Measurements from ENCODE around the gene PCNX1.
A peak's percentile ranks its signal among the peaks of the same experiment; 100 is the strongest.

Gene PCNX1

DNA sequence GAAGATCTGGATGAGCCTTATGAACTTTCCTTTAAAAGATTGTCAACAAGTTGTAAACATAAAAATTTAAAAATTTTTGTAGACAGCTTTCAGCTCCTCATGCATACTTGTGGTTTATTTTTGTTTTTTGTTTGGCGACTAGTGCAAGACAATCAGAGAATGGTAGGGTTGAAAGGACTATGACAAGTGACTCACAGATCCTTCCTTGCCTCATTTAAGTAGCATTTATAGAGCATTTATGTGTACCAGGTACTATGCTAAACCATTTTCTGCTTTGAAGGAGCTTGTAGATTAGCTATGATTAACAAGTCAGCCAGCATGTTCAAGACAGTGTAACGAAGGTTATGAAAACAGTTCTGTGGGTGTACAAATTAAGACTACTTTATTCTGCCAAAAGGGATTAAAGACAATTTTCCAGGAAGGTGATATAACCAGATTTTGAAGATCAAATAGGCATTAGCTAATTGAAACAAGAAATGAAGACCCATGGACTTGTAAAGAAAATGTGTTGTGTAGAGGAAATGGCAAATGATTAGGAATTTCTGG is 122.0 kb downstream of the PCNX1 start:
- Mint-ChIP-seq H3K36me3 (ENCODE audit: low read depth) (peaks cover 46% of the 10 kb centered on the region), H3K27me3 (ENCODE audit: low read depth, poor library complexity) (no peaks in the 10 kb centered on the region), H3K4me3 (no peak overlapping the region), H3K4me1 (no peaks in the 10 kb centered on the region), H3K27ac (no peak overlapping the region), H3K9me3 (no peaks in the 10 kb centered on the region)
- TF ChIP-seq CTCF (IDR thresholded peaks at IDR 0.05), result no peak
- DNase-seq, result no peak

DNA sequence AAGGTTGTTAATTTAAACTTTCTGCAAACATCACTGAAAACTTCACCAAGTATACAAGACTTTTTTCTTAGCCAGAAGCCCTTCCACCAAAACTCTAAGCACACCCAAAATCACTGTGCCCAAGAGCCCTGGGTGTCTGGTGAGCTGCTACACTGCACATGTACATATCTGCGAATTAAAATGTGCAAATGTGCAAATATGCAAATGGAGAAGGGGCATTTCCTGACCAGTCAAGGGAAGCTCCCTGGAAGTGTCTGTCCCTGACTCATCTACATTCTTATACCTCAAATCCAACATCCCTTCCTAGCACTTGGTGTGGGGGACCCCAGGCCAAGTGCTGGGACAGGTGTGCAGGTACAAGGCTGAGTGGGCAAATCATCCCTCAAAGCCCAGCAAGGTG is 123.7 kb downstream of the PCNX1 start:
- no peak overlapping the region for H3K4me3 Mint-ChIP-seq
- no peak for DNase-seq
- H3K27ac Mint-ChIP-seq, result no peak overlapping the region
- H3K27me3 Mint-ChIP-seq (ENCODE audit: low read depth, poor library complexity), result no peaks in the 10 kb centered on the region
- no peak for TF ChIP-seq CTCF (IDR thresholded peaks at IDR 0.05)
- peaks cover 61% of the 10 kb centered on the region for H3K36me3 Mint-ChIP-seq (ENCODE audit: low read depth)
- H3K9me3 Mint-ChIP-seq, result peaks cover 1% of the 10 kb centered on the region
- no peaks in the 10 kb centered on the region for H3K4me1 Mint-ChIP-seq

DNA sequence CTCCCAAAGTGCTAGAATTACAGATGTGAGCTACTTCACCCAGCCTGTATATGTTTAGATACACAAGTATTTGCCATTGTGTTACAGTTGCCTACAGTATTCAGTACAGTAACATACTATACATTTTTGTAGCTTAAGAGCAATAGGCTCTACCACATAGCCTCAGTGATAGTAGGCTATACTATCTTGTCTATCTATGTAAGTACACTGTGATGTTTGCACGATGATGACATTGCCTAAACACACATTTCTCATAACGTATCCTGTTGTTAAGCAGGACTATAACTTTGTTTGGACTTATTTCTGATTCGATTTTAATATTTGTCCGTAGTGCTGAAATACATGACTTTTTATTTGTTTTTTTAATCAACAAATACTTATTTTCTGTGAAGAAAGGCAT is 129.2 kb downstream of the PCNX1 start:
- Mint-ChIP-seq H3K4me1 (no peaks in the 10 kb centered on the region), H3K27ac (no peak overlapping the region), H3K9me3 (peaks cover 37% of the 10 kb centered on the region), H3K27me3 (ENCODE audit: low read depth, poor library complexity) (no peaks in the 10 kb centered on the region), H3K4me3 (no peak overlapping the region), H3K36me3 (ENCODE audit: low read depth) (peaks cover 80% of the 10 kb centered on the region)
- TF ChIP-seq CTCF (IDR thresholded peaks at IDR 0.05), result no peak
- no peak for DNase-seq

DNA sequence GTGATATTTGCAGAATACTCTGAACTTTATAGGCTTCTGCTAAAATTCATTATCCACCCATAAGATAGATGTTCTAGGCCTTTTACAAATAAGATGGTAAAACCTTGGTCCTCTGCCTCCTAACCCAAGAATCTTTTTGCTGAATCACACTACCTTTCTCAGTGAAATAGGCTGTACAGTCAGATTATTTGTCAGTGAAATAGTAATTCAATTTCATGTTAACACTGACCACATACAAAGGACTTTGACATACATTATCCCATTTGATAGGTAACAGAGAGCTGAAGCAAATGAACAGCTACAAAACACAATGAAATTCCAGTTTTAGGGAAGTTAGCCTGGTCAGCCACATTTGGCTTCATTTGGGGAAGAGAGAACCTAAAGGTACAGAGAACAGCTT is 141.1 kb downstream of the PCNX1 start:
- no peak for TF ChIP-seq CTCF (IDR thresholded peaks at IDR 0.05)
- H3K4me3 Mint-ChIP-seq, result no peak overlapping the region
- no peaks in the 10 kb centered on the region for H3K4me1 Mint-ChIP-seq
- H3K36me3 Mint-ChIP-seq (ENCODE audit: low read depth), result peaks cover 56% of the 10 kb centered on the region
- H3K27ac Mint-ChIP-seq, result no peak overlapping the region
- no peaks in the 10 kb centered on the region for H3K27me3 Mint-ChIP-seq (ENCODE audit: low read depth, poor library complexity)
- DNase-seq, result no peak
- peaks cover 9% of the 10 kb centered on the region for H3K9me3 Mint-ChIP-seq

DNA sequence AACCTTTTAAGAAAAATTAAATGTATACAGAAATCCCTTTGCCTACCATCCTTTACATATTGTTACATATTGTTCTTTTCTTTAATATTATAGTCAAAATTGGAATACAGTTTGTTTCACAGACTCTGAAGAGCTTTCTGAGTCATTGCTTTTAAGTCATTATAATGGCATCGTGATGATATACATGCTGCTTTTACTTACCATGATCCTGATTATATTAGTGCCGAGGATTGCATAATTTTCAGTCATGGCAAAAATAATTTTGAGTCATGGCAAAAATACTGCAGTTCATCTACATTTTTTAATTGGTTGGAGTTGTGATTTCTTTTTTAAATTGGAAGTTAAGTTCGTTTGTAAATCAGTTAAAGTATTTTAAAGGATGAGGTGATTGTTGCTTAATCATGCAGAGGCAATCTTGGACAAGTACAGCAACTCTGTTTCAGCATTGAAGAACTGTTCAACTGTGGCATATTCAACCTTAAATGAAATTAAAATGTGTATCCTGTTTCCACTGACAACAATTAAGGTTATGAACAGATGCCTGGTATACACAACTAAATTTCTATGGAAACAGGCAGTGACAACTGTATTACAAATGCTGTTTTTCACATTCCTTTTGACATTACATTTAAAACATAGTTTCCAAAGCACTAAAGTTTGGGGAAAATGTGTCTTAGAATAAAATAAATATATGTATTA is 142.3 kb downstream of the PCNX1 start:
- no peak for DNase-seq
- Mint-ChIP-seq H3K27me3 (ENCODE audit: low read depth, poor library complexity) (no peaks in the 10 kb centered on the region), H3K27ac (no peak overlapping the region), H3K4me1 (no peaks in the 10 kb centered on the region), H3K4me3 (no peak overlapping the region), H3K36me3 (ENCODE audit: low read depth) (peaks cover 51% of the 10 kb centered on the region), H3K9me3 (no peaks in the 10 kb centered on the region)
- TF ChIP-seq CTCF (IDR thresholded peaks at IDR 0.05), result no peak

DNA sequence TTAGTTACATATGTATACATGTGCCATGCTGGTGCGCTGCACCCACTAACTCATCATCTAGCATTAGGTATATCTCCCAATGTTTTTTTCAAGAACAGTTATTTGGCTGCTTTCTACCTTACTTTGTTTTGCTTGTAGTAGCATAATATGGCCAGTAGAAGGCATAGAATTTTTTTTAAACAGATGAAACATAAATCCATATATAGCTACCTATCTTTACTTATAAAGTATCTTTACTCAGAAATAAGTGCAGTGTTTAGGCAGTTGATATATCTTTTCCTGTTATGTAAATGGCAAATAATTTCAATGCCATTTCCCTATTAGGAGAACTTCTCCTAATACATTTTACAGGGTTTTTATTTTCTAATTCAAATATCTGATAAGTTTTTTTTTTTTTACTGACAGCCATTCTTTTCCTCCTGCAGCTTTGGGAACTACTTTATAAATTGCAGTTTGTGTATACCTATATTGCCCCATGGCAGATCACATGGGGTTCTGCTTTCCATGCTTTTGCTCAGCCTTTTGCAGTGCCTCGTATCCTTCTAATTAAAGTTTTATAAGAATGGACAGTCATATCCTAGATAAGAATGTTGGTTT is 143.1 kb downstream of the PCNX1 start:
- H3K4me1 Mint-ChIP-seq, result no peaks in the 10 kb centered on the region
- DNase-seq, result no peak
- TF ChIP-seq CTCF (IDR thresholded peaks at IDR 0.05), result peak; percentile 35
- H3K9me3 Mint-ChIP-seq, result no peaks in the 10 kb centered on the region
- no peaks in the 10 kb centered on the region for H3K27me3 Mint-ChIP-seq (ENCODE audit: low read depth, poor library complexity)
- peaks cover 47% of the 10 kb centered on the region for H3K36me3 Mint-ChIP-seq (ENCODE audit: low read depth)
- H3K4me3 Mint-ChIP-seq, result no peak overlapping the region
- no peak overlapping the region for H3K27ac Mint-ChIP-seq
